GM12872 (cell line): ENCODE measurements around the gene FOXO3.

Experiments
- CTCF ChIP-seq: IDR thresholded peaks from 3 replicates; pipeline ENCODE4 v1.5.1; 2011; ENCODE audit warnings: low read depth, mild to moderate bottlenecking, low read length, moderate library complexity; ENCODE audit not compliant: insufficient read depth

Gene FOXO3

DNA sequence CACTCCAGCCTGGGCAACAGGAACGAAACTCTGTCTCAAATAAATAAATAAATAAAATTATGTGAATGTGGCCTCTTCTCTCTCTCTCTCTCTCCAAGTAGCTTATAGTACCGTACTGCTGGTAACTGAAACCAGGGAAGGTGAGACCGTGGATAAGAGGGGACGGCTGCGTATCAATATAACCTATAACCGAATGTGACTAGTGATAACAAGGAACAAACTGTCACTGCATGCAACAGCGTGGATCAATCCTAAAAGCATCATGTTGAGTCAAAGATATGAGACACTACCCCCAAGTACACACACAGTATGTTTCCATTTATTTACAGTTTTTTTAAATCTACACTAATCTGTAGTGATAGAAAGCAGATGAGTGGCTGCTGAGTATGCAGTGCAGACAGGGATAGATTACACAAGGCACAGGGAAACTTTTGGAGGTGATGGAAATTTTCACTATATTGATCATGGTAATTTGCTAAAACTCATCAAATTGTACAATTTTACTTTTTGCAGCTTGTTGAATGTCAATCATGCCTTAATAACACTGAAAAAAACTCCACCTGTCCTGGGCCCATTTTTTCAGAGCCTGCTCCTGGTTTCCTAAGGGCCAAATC, 166.1 kb downstream of the FOXO3 start:
- no peak for TF ChIP-seq CTCF

- TF ChIP-seq CTCF = no peak
These were observed 167.4 kb downstream of the FOXO3 start for GRCh38 chr6:108727966-108728730.

DNA sequence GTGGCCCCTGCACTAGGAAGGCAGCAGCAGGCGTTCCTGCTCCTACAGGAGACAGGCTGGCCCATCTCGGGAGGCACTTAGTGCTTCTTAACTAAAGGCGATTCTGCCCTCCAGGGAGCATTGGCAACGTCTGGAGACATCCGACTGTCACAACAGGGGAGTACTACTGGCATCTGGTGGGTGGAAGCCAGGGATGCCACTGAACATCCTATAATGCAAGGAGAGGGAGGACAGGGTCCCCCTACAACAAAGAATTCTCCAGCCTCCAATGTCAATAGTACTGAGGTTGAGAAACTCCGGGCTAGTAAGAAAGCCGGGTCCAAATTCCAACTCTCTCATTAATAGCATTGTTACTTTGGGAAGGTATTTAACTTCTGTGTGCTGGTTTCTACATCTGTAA, 168.1 kb downstream of the FOXO3 start:
- TF ChIP-seq CTCF = no peak

- no peak for TF ChIP-seq CTCF
These were observed 170.2 kb downstream of the FOXO3 start for GRCh38 chr6:108730635-108731515.

DNA sequence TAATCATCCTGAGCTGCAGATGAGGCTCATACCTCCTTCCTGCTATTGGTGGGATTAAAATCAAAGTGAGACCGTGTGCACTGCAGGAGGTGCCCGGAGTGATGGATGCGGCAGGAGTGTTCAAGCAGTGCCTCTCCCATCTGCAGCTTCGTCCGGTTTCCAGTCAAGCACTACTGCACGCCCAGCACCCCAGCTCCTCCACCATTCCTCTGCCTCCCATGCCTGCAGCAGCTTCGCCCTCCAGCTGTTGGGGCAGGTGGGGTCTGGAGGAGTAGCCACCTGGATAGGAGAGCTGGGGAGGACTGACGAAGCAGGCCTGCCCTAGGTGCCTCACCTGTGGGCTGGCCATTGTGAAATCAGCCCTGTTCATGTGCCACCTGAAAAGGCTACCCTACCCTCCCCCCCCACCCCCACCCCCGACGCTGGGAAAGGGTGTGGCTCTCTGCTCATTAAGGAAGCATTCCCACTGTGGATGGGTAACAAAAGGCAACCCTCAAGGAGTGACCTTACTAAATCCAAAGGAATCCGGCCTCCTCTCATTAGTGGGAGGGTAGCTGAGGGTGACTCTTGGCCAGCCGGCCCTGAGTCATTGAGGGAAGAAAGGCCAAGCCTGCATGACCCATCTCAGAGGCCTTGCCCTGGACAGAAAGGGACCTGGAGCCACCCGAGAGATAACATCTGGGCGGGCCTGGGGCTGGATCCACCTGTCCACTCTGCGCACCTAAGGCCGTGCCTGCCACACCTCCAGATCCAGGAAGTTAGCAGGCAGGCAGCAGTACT, 171.6 kb downstream of the FOXO3 start:
- TF ChIP-seq CTCF = no peak

DNA sequence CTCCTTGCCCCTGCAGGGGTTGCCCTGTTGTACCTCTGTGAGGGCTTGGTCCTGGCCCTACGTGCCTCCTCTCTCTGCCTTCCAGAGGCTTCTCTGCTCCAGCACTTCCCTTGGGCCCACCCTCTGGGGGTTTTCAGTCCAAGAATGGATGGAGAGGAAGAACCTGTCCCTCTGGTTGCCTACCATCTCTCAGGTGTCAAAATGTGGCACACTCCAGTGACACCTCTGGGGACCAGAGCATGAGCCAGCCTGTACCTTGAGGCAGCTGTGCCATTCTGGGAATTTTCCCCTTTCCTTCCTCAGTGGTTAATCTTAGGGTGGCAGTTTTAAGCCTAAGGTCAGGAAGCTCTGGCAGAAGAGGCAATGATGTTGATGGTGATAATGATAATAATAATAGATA, 172.3 kb downstream of the FOXO3 start:
- no peak for TF ChIP-seq CTCF
